H1 (cell line): ENCODE data around the gene APOL1. TPM values are rescaled to one million over a fixed set of nuclear protein-coding genes. Genes with fewer than 3 reads are reported as not detected.

ENCODE experiments used
- BRCA1 ChIP-seq: IDR thresholded peaks from 2 replicates; pipeline ENCODE4 v1.6.1; 2012; ENCODE audit warnings: low read depth, low read length, improper control_type of control experiment
- CTCF ChIP-seq, 3 experiments: IDR thresholded peaks; 1 replicate in 2 of 3; 2 replicates in 1 of 3; pipeline versions ENCODE4 v1.5.1 to v1.6.1; 2011; ENCODE audit warnings: low read length in 3 of 3, mild to moderate bottlenecking in 3 of 3, inconsistent platforms in 2 of 3, low read depth in 1 of 3, moderate library complexity in 1 of 3; ENCODE audit not compliant: insufficient read depth in 1 of 3; ENCODE audit errors: control extremely low read depth in 1 of 3
- FOSL1 ChIP-seq: IDR thresholded peaks from 2 replicates; pipeline ENCODE4 v1.6.1; 2011; ENCODE audit warnings: mild to moderate bottlenecking, low read depth, low read length, moderate library complexity; ENCODE audit not compliant: insufficient read depth
- MAX ChIP-seq: IDR thresholded peaks from 2 replicates; pipeline ENCODE4 v1.6.1; 2012; ENCODE audit warnings: inconsistent platforms
- SUZ12 ChIP-seq: fragments of 200-600 bp; sonication (generic); IDR thresholded peaks from 2 replicates; pipeline ENCODE4 v1.6.1; 2012; ENCODE audit warnings: mild to moderate bottlenecking, inconsistent platforms, low read length, moderate library complexity, mixed read lengths
- TCF12 ChIP-seq: IDR thresholded peaks from 2 replicates; pipeline ENCODE4 v1.6.1; 2011; ENCODE audit warnings: low read depth, mild to moderate bottlenecking, low read length
- USF2 ChIP-seq: IDR thresholded peaks from 2 replicates; pipeline ENCODE4 v1.6.1; 2011; ENCODE audit warnings: low read length, improper control_type of control experiment
- polyA plus RNA-seq, 7 experiments: library from polyadenylated mRNA; depleted of rRNA in 3 of 7; stranded (reverse) in 5 of 7; unstranded in 2 of 7; fragments of >200 nt in 5 of 7; fragments of 200-250 nt in 2 of 7; gene quantifications; 1 replicate in 5 of 7; 2 replicates in 1 of 7; 4 replicates in 1 of 7; pipeline versions ENCODE4 v1.2.1 to v1.2.3, GENCODE V29; 2011 to 2013; ENCODE audit warnings: missing spikeins in 2 of 7, mixed read lengths in 2 of 7
- total RNA-seq: library from RNA; stranded (reverse); fragmentation: NEBNext Ultra II Directional; extraction: Animal tissue kit (Norgen Biotek cat#: 25700); gene quantifications from 2 replicates; pipeline ENCODE4 v1.2.1, GENCODE V29; 2021

The APOL1 gene
- total and polyA plus RNA-seq, 2 of the 8 experiments (the other 6 are each of a cell fraction or from before 2014, with no cell fraction given) = not detected

DNA sequence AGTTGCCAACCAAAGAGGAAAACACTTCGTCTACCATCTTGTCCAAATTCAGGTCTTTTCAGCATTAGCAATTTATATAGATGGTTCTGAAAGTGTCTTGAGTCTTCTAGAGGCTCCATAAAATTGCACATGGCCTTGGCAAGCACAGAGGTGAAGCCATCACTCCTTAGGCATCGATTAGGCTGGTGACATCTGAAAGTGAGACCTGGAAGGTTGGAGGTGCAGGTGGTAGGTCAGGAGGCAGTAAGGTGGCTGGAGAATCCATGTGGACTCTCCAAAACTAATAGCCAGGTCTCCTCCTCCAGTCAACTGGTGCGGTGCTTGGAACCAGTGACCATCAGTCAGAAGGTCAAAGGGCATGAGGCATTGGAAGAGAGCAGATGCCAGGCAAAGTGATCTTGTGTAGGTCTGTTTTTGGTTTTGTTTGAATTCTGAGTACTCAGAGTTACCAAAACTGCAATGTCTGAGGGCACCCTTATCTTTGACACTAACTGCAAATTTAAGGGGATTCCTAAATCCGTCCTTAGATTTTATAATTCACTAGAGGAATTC is 7.1 kb upstream of the APOL1 start (continued):
- no peak for TF ChIP-seq CTCF (IDR thresholded peaks at IDR 0.05; ENCODE audit: control extremely low read depth in 1 of 3, insufficient read depth in 1 of 3, low read depth in 1 of 3, low read length in 3 of 3)
- TF ChIP-seq BRCA1 = no peak
- TF ChIP-seq USF2 = no peak
- TF ChIP-seq SUZ12 = no peak
- TF ChIP-seq MAX = no peak
- TF ChIP-seq TCF12 = no peak
- no peak for TF ChIP-seq FOSL1
